RWPE1 (cell line): Measurements from ENCODE around the gene PLS1.
"Not testable (repeated sequence)": the region's sequence is repeated elsewhere in the genome, so short reads cannot be mapped to it uniquely, and the experiment has no call there.

Experiments used
- CTCF ChIA-PET: fragments of 350-600 bp; sonication (Branson Sonifier 250); formaldehyde crosslinking; extraction: SDS; loops from one replicate; lab custom pipeline; 2021; lab: Yijun Ruan, JAX
- POLR2A ChIA-PET: fragments of 400-600 bp; formaldehyde crosslinking; extraction: SDS; loops from one replicate; lab custom pipeline; 2020; ENCODE audit warnings: antibody characterized with exemption; ENCODE audit not compliant: low non-redundant PET; lab: Yijun Ruan, JAX
- DNase-seq: peaks from one replicate; pipeline ENCODE4 v3.0.0; 2012; ENCODE audit warnings: low spot score
- H3K27ac ChIP-seq: fragments of 450-650 bp; 2 replicates; pipeline ENCODE4 v1.5.1; 2017
- TF ChIP-seq, protein P1 (sequence below): fragments of 450-650 bp; conservative IDR thresholded peaks from 2 replicates; pipeline ENCODE4 v1.5.1; 2017; ENCODE audit warnings: low read depth, mild to moderate bottlenecking

PLS1 gene

DNA sequence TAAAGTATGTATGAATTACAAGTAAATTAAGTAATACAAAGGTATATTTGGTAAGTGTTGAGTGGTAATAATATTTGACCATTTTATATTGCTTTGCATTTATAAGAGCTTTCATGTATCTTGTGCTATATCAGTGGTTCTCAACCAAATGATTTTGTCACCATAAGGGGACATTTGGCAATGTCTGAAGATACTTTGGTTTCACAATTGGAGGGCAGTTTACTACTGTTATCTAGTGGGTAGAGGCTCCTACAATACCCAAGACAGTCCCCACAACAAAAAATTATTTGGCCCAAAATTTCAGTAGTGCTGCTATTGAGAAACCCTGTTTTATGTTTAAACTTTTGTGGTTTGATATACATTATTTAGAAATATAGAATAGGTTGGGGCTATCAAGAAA lies 142.2 kb downstream of the PLS1 start:
- no peak overlapping the region for H3K27ac ChIP-seq
- CTCF ChIA-PET, result no interaction called here
- no peak for DNase-seq
- TF ChIP-seq, protein P1, sequence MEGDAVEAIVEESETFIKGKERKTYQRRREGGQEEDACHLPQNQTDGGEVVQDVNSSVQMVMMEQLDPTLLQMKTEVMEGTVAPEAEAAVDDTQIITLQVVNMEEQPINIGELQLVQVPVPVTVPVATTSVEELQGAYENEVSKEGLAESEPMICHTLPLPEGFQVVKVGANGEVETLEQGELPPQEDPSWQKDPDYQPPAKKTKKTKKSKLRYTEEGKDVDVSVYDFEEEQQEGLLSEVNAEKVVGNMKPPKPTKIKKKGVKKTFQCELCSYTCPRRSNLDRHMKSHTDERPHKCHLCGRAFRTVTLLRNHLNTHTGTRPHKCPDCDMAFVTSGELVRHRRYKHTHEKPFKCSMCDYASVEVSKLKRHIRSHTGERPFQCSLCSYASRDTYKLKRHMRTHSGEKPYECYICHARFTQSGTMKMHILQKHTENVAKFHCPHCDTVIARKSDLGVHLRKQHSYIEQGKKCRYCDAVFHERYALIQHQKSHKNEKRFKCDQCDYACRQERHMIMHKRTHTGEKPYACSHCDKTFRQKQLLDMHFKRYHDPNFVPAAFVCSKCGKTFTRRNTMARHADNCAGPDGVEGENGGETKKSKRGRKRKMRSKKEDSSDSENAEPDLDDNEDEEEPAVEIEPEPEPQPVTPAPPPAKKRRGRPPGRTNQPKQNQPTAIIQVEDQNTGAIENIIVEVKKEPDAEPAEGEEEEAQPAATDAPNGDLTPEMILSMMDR, result no peak
- POLR2A ChIA-PET, result no interaction called here

DNA sequence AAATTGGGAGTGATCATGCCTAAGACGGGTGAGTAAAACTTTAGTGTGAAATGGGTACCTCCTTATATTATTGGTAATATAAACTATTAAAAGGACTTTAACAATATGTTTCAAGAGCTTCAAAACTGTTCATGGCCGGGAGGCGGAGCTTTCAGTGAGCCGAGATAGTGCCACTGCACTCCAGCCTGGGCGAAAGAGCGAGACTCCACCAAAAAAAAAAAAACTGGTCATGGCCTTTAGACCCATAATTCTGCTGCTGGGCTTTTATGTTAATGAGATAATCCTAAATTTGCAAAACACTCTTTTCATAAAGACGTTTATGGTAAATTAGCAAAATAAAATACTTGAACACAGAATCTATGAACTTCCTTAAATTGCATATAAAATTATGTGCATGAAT lies 150.5 kb downstream of the PLS1 start:
- DNase-seq, result no peak
- no peak overlapping the region for H3K27ac ChIP-seq
- POLR2A ChIA-PET, result interaction anchor here (0.7 kb wide), 1 partner anchor 25 kb away, joined by 3 read pairs; no protein-coding TSS in a partner anchor
- CTCF ChIA-PET, result no interaction called here
- TF ChIP-seq, protein P1, result no peak

DNA sequence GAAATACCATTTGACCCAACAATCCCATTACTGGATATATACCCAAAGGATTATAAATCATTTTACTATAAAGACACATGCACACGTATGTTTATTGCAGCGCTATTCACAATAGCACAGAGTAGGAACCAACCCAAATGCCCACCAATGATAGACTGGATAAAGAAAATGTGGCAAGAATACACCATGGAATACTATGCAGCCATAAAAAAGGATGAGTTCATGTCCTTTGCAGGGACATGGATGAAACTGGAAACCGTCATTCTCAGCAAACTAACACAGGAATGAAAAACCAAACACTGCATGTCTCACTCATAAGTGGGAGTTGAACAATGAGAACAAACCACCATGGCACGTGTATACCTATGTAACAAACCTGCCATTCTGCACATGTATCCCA lies 154.3 kb downstream of the PLS1 start:
- POLR2A ChIA-PET, DNase-seq, H3K27ac ChIP-seq, CTCF ChIA-PET: not testable (repeated sequence)

DNA sequence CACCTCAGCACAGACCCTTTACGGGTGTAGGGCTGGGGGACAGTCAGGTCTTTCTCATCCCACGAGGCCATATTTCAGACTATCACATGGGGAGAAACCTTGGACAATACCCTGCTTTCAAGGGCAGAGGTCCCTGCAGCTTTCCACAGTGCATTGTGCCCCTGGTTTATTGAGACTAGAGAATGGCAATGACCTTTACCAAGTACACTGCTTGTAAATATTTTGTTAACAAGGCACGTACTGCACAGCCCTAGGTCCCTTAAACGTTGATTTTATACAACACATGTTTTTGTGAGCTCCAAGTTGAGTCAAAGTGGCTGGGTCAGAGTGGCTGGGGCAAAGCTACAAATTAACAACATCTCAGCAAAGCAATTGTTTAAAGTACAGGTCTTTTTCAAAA lies 156.4 kb downstream of the PLS1 start:
- CTCF ChIA-PET, POLR2A ChIA-PET, DNase-seq: not testable (repeated sequence)

DNA sequence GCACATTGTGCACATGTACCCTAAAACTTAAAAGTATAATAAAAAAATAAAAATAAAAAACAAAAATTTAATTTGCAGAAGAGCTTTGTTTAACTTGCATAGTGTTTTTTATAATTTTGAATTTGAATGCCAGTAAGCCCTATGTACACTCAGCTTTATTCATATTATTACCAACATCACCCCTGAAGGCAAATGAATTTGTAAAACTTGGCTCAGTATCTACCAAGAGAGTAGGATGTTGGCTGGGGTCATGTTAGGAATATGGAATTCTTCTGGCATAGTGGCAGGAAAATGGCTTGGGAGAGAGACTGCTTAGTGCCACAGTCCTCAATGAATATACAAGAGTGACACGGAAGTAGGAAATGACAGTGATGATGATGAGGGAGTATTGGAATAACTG lies 158.3 kb downstream of the PLS1 start:
- CTCF ChIA-PET, result interaction anchor here (0.6 kb wide), 1 partner anchor 149 kb away, joined by 5 read pairs; no protein-coding TSS in a partner anchor
- TF ChIP-seq, protein P1, result no peak
- POLR2A ChIA-PET, result no interaction called here
- no peak overlapping the region for H3K27ac ChIP-seq
- no peak for DNase-seq

More for the DNA sequence above, 156.4 kb downstream of the PLS1 start:
- not testable (repeated sequence) for H3K27ac ChIP-seq
